Loucy (cell line): ENCODE data around the gene PVALEF.

Experiments used
- EZH2phosphoT487 ChIP-seq: fragments of 200-600 bp; IDR thresholded peaks from 2 replicates; pipeline ENCODE4 v1.6.1; 2018; ENCODE audit warnings: antibody characterized with exemption, mild to moderate bottlenecking, moderate library complexity, borderline replicate concordance
- TF ChIP-seq, protein P1 (sequence below): fragments of 200-600 bp; sonication (generic); conservative IDR thresholded peaks from 2 replicates; pipeline ENCODE4 v1.5.1; 2014; ENCODE audit warnings: mild to moderate bottlenecking, antibody characterized with exemption, low read length

DNA sequence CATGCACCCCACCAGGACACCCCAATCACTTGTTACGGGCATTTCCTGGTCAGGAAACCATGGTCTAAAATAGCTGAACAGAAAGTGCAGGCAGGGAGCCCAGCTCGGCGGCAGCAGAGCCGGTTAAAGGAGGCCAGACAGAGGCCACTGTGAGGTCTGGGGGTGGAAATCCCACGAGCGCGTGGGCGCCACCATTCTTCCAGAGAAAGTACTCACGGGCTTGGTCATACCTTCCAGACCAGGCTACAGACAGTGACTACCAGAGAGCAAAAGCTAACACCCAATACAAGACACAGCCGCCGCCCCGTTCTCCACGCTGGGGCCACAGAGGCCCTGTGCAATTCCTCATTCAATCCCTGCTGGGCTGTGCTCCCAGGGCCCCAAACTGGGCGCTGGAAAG is 45.6 kb downstream of the PVALEF start:
- TF ChIP-seq, protein P1, sequence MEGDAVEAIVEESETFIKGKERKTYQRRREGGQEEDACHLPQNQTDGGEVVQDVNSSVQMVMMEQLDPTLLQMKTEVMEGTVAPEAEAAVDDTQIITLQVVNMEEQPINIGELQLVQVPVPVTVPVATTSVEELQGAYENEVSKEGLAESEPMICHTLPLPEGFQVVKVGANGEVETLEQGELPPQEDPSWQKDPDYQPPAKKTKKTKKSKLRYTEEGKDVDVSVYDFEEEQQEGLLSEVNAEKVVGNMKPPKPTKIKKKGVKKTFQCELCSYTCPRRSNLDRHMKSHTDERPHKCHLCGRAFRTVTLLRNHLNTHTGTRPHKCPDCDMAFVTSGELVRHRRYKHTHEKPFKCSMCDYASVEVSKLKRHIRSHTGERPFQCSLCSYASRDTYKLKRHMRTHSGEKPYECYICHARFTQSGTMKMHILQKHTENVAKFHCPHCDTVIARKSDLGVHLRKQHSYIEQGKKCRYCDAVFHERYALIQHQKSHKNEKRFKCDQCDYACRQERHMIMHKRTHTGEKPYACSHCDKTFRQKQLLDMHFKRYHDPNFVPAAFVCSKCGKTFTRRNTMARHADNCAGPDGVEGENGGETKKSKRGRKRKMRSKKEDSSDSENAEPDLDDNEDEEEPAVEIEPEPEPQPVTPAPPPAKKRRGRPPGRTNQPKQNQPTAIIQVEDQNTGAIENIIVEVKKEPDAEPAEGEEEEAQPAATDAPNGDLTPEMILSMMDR, result no peak
- TF ChIP-seq EZH2phosphoT487, result no peak
